IMR-90 (cell line): ENCODE data around the gene ZNF227.
"Not testable (repeated sequence)": the region's sequence is repeated elsewhere in the genome, so short reads cannot be mapped to it uniquely, and the experiment has no call there.

Experiments
- BHLHE40 ChIP-seq: fragments of 150-350 bp; IDR thresholded peaks from 2 replicates; pipeline ENCODE4 v1.6.1; 2016; ENCODE audit warnings: mild to moderate bottlenecking, low read depth, low read length
- CEBPB ChIP-seq: IDR thresholded peaks from 2 replicates; pipeline ENCODE4 v1.6.1; 2012; ENCODE audit warnings: low read depth, low read length, improper control_type of control experiment
- MAFK ChIP-seq: IDR thresholded peaks from 2 replicates; pipeline ENCODE4 v1.6.1; 2012; ENCODE audit warnings: low read depth, low read length, improper control_type of control experiment
- POLR2A ChIP-seq: IDR thresholded peaks from 2 replicates; pipeline ENCODE4 v1.6.1; 2012; ENCODE audit warnings: mild to moderate bottlenecking, low read depth, low read length
- RAD21 ChIP-seq: IDR thresholded peaks from 2 replicates; pipeline ENCODE4 v1.6.1; 2012; ENCODE audit warnings: low read length, improper control_type of control experiment
- RCOR1 ChIP-seq: IDR thresholded peaks from 2 replicates; pipeline ENCODE4 v1.6.1; 2012; ENCODE audit warnings: mild to moderate bottlenecking, low read length, improper control_type of control experiment; ENCODE audit not compliant: insufficient replicate concordance
- RFX5 ChIP-seq: IDR thresholded peaks from 2 replicates; pipeline ENCODE4 v1.8.0; 2012; ENCODE audit warnings: low read depth, mild to moderate bottlenecking, low read length, moderate library complexity
- SMC3 ChIP-seq: fragments of 150-350 bp; IDR thresholded peaks from 2 replicates; pipeline ENCODE4 v1.6.1; 2016; ENCODE audit warnings: low read depth, mild to moderate bottlenecking, antibody characterized with exemption, low read length, moderate library complexity
- TF ChIP-seq, protein P1 (sequence below): conservative IDR thresholded peaks from 2 replicates; pipeline ENCODE4 v1.5.1; 2012; ENCODE audit warnings: mild to moderate bottlenecking, low read depth, low read length, improper control_type of control experiment

DNA sequence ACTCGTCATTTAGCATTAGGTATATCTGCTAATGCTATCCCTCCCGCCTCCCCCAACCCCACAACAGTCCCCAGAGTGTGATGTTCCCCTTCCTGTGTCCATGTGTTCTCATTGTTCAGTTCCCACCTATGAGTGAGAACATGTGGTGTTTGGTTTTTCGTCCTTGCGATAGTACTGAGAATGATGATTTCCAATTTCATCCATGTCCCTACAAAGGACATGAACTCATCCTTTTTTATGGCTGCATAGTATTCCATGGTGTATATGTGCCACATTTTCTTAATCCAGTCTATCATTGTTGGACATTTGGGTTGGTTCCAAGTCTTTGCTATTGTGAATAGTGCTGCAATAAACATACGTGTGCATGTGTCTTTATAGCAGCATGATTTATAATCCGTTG, 8.4 kb downstream of the ZNF227 start:
- TF ChIP-seq SMC3, RAD21, BHLHE40, CEBPB, RCOR1, POLR2A, RFX5, MAFK: not testable (repeated sequence)
- TF ChIP-seq, protein P1, sequence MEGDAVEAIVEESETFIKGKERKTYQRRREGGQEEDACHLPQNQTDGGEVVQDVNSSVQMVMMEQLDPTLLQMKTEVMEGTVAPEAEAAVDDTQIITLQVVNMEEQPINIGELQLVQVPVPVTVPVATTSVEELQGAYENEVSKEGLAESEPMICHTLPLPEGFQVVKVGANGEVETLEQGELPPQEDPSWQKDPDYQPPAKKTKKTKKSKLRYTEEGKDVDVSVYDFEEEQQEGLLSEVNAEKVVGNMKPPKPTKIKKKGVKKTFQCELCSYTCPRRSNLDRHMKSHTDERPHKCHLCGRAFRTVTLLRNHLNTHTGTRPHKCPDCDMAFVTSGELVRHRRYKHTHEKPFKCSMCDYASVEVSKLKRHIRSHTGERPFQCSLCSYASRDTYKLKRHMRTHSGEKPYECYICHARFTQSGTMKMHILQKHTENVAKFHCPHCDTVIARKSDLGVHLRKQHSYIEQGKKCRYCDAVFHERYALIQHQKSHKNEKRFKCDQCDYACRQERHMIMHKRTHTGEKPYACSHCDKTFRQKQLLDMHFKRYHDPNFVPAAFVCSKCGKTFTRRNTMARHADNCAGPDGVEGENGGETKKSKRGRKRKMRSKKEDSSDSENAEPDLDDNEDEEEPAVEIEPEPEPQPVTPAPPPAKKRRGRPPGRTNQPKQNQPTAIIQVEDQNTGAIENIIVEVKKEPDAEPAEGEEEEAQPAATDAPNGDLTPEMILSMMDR: not testable (repeated sequence)
